Left kidney (tissue), 2 donors: ENCODE data around the gene ACSM3. TPM values are rescaled to one million over a fixed set of nuclear protein-coding genes. Genes with fewer than 3 reads are reported as not detected.
A peak's percentile ranks its signal among the peaks of the same experiment; 100 is the strongest.
"Not testable (repeated sequence)": the region's sequence is repeated elsewhere in the genome, so short reads cannot be mapped to it uniquely, and the experiment has no call there.

Experiments
- DNase-seq: peaks from one replicate; pipeline ENCODE4 v3.0.0-alpha.2; 2013
- polyA plus RNA-seq: library from polyadenylated mRNA; unstranded; fragments of 120-200 nt; gene quantifications from one replicate; pipeline ENCODE4 v1.2.1, GENCODE V29; 2013; ENCODE audit not compliant: insufficient read length

The ACSM3 gene
- polyA plus RNA-seq, 1 donor, result 136 TPM

DNA sequence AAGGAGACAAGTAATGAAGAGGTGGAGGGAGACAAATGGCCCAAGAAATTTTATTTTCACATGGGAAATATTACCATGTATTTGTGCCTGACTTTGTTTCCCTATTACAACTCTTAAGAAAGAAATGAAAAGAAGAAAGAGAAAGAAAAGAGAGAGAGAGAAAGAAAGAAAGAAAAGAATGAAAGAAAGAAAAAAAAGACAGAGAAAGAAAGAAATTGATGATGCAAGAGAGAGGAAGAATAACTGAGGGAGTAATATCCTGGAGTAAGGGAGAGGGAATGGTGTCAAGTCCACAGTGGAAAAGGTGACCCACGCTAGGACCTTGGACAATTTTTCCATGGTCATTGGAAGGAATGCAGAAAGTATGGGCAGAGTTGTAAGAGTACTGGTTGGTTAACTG is 10.1 kb upstream of the ACSM3 start:
- DNase-seq, result no peak

DNA sequence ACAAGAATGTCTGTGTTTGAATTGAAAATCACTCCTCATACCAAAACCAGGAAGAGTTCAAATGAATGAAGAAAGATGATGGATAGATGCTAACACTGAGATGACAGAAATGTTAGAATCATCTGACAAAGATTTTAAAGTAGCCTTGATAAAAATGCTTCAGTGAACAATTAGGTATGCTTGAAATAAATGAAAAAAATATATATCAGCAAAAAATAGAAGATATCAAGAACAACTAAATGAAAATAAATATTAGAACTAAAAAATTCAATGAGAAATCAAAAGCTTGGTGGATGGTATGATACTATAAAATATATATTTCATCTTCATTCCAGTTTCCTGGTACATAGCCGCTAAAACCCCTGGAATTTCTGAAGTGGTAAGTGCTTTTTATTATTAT is 8.6 kb upstream of the ACSM3 start:
- no peak for DNase-seq

GRCh38 chr16:20755799-20756198 is 8.0 kb upstream of the ACSM3 start:
- not testable (repeated sequence) for DNase-seq

DNA sequence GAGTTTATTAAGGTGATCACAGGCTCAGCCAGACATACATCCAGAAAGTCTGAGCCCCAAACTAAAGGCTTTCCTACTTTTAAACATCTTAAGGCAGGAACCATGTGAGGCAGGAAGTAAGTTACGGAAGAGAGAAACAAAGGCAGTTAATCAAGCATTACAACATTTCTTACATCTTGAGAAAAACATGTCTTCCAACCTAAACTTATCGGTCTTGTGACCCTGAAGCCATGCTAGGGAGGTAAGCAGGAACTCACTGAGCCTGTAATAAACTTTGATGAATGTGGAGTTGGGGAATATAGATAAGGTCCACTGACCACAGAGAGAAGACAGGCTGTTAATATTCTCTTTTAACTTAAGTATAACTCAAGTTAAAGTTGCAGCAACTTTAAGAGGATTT is 3.5 kb upstream of the ACSM3 start:
- DNase-seq, result peak; percentile 35

- DNase-seq, result no peak
Observed at GRCh38 chr16:20761175-20761574, 2.6 kb upstream of the ACSM3 start.

GRCh38 chr16:20762404-20763123 is 1.2 kb upstream of the ACSM3 start:
- DNase-seq, result no peak

DNA sequence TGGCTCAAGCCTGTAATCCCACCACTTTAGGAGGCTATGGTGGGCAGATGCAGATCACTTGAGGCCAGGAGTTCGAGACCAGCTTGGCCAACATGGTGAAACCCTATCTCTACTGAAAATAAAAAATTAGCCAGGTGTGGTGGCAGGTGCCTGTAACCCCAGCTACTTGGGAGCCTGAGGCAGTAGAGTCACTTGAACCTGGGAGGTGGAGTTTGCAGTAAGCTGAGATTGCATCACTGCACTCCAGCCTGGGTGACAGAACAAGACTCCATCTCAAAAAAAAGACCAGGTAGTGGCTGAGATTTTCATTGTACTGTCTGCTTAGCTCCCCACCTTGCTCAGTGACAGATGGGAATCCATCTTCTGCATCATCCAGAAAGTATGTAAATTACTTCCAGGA is 634 bp downstream of the ACSM3 start:
- not testable (repeated sequence) for DNase-seq

DNA sequence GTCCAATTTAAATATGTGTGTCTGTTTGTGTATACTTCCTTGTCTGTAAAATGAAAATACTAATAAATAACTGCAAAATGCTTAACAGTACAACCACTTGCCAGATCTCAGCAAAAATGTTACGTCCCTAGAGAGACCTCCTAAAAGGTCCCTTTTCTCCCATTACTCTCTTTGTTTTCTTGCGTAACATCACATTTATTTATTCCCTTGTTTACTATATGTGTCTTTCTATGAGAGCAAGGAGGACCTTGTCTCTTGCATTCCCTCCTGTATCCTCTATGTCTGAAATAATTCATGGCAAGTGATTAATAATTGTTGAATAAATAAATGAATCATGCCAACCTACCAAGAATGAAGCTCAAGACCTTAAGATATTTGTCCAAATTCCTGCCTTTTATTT is 1.9 kb downstream of the ACSM3 start:
- no peak for DNase-seq

GRCh38 chr16:20766294-20766693 is 2.5 kb downstream of the ACSM3 start:
- no peak for DNase-seq

- DNase-seq, result no peak
Observed at GRCh38 chr16:20767577-20767976, 3.8 kb downstream of the ACSM3 start.

GRCh38 chr16:20768121-20768520 is 4.3 kb downstream of the ACSM3 start:
- no peak for DNase-seq

- DNase-seq, result no peak
Observed at GRCh38 chr16:20768818-20769217, 5.0 kb downstream of the ACSM3 start.

- DNase-seq, result no peak
Observed at GRCh38 chr16:20773679-20774078, 9.9 kb downstream of the ACSM3 start.

- no peak for DNase-seq
Observed at GRCh38 chr16:20774703-20775362, 11.0 kb downstream of the ACSM3 start.

DNA sequence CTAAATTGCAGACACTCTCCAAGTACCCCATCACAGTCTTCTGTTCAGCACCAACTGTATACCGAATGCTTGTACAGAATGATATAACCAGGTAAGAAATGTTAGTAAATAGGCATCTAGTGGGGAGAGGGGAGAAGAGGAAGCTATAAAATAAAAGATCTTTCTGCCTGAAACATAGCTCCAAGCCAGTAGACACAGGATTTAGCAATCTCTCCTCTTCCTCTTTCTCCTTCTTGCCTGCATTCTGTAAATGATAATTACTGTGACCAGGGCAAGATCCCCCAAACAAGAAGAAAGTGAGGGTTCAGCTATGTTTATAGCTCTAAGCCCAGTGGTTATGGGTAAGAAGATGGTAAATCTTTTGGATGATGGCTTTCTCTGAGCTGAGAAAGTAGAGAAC is 17.9 kb downstream of the ACSM3 start:
- no peak for DNase-seq

DNA sequence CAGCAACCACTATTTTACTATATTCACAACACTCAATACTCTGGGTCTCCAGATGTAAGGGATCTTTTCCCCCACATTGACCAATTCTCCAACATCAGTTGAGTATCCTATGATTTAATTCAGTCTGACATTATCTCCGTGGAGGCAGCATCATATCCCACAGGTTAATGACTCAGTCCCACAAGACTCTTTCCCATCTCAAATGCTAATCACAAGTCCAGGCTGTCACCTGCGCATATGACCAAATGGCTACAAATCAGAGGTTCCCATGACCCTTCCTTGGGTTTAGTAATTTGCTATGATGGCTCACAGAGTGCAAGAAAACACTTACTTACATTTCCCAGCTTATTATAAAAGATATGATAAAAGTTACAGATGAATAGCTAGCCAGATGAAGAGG is 18.7 kb downstream of the ACSM3 start:
- DNase-seq, result no peak

GRCh38 chr16:20784204-20784603 is 20.4 kb downstream of the ACSM3 start:
- no peak for DNase-seq

- no peak for DNase-seq
Observed at GRCh38 chr16:20789130-20789529, 25.3 kb downstream of the ACSM3 start.

DNA sequence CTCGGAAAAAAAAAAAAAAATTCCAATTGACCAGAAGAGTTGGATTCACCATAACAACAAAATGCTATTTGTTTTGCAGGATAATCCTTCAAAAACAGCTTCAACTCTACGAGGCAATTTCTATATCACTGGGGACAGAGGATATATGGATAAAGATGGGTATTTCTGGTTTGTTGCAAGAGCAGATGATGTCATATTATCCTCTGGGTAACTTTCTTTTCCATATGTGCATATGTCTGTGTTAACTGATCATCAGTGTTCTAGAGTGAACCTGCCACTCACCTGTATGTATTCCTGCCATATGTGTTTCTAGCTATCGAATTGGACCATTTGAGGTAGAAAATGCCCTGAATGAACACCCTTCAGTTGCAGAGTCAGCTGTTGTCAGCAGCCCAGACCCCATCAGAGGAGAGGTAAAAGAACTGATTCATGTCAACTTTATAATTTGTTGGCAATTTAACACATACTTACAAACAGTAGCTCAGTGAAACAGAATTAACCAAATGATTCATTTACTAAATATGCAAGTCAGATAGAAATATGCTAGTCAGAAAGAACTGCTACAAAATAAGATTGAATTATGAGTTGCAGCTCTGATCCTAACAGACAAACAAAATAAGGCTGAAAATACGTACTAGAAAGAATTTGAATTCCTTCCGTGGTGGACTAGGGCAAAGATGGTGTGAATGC is 28.3 kb downstream of the ACSM3 start:
- no peak for DNase-seq

GRCh38 chr16:20798364-20798763 is 34.5 kb downstream of the ACSM3 start:
- DNase-seq, result no peak

DNA sequence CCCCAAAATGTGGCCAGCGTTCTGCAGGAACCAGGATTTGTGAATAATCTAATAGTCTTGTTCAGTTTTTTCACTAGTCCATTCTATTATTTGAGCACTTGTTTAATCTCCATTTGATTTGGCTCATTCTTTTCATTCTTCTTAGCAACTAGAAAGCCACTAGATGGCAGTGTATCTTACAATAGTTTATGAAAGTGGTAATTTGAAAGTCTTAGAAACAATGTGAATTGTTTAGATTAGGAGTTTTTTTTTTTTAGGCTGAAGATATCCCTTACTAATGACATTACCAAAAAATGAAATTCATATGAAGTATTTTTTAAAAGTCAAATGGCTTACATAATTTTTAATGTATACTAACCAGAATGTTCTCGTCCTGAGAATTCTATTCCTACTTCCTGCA is 35.8 kb downstream of the ACSM3 start:
- peak; percentile 18 for DNase-seq

- DNase-seq, result no peak
Observed at GRCh38 chr16:20801278-20801677, 37.5 kb downstream of the ACSM3 start.

DNA sequence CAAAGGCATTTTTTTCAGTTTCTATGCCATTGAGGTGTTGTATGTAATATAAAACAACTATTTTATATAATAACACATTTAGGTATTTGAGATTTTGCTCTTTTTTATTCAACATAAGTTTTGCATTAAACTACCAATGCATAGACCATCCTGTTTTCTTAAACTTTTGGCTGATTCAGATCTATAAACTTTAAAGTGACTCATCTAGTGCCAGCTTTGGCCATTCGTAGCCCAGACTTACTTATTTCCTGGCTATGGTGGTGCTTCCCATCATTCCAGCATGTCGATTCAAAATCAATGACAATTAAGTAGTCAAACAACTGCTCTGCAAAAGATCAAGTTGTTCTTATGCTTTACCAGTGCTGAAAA is 39.4 kb downstream of the ACSM3 start:
- DNase-seq, result no peak
